HCT116 (cell line): Measurements from ENCODE around the gene SHROOM3. TPM values are rescaled to one million over a fixed set of nuclear protein-coding genes. Genes with fewer than 3 reads are reported as not detected.

Source experiments
- ATAC-seq: fragments of 200-7000 bp; cut with Tn5 transposase; 2 replicates; pipeline ENCODE4 v1.9.1; 2020; ENCODE audit warnings: mild to moderate bottlenecking, moderate library complexity
- BruUV-seq: library from RNA; stranded (reverse); fragments of 400-500 nt; replicated peaks from 2 replicates; lab custom pipeline; 2021; lab: Mats Ljungman, UMichigan
- CTCF ChIA-PET: fragments of 300-600 bp; sonication (Branson Sonifier 250); formaldehyde crosslinking; loops from one replicate; lab custom pipeline; 2021; ENCODE audit warnings: antibody characterized with exemption; lab: Charles Lee
- POLR2A ChIA-PET: fragments of 300-600, 350-600 bp; sonication (Branson Sonifier 250); formaldehyde crosslinking; loops from one replicate; lab custom pipeline; 2021; ENCODE audit warnings: antibody characterized with exemption; lab: Charles Lee
- RAD21 ChIA-PET, 2 experiments: fragments of 300-600 bp; sonication (Branson Sonifier 250); formaldehyde crosslinking; loops; one replicate each; lab custom pipeline; 2023; ENCODE audit warnings: low total read pairs in 2 of 2; ENCODE audit not compliant: uncharacterized antibody in 2 of 2, unreplicated experiment in 2 of 2, low non-redundant PET in 1 of 2; lab: Charles Lee
- DNase-seq: peaks from one replicate; pipeline ENCODE4 v3.0.0-alpha.2; 2010; ENCODE audit warnings: low read depth, low spot score
- H2AFZ ChIP-seq: fragments of 200-600 bp; shearing (Covaris generic), sonication (generic); 2 replicates; pipeline ENCODE4 v1.6.1; 2017; ENCODE audit warnings: low read depth, mixed run types, mixed read lengths, antibody characterized with exemption, low read length; ENCODE audit not compliant: poor library complexity, severe bottlenecking
- H3K27ac ChIP-seq: 2 replicates; pipeline ENCODE4 v1.5.1; 2012; ENCODE audit warnings: low read depth, low read length
- H3K27me3 ChIP-seq: fragments of 200-600 bp; sonication (generic); 2 replicates; pipeline ENCODE4 v1.6.1; 2016; ENCODE audit warnings: mixed run types, low read length, mixed read lengths; ENCODE audit not compliant: insufficient read depth
- H3K36me3 ChIP-seq, 2 experiments: fragments of 200-500 bp in 1 of 2; fragments of 200-600 bp in 1 of 2; sonication (Bioruptor generic) in 1 of 2; sonication (generic) in 1 of 2; 2 replicates each; pipeline versions ENCODE4 v1.5.1 to v1.6.1; 2014 to 2016; ENCODE audit warnings: low read length in 2 of 2, inconsistent platforms in 1 of 2, mixed read lengths in 1 of 2, mixed run types in 1 of 2; ENCODE audit not compliant: insufficient read depth in 2 of 2, control insufficient read depth in 1 of 2
- H3K4me1 ChIP-seq, 2 experiments: fragments of 200-600 bp in 1 of 2; sonication (generic) in 1 of 2; 2 replicates each; pipeline versions ENCODE4 v1.5.1 to v1.6.1; 2012 to 2017; ENCODE audit warnings: low read length in 2 of 2, inconsistent platforms in 1 of 2, mild to moderate bottlenecking in 1 of 2, mixed read lengths in 1 of 2, mixed run types in 1 of 2, moderate library complexity in 1 of 2; ENCODE audit not compliant: insufficient read depth in 2 of 2, control insufficient read depth in 1 of 2
- H3K4me2 ChIP-seq: fragments of 200-600 bp; sonication (generic); 2 replicates; pipeline ENCODE4 v1.6.1; 2017; ENCODE audit warnings: mixed run types, low read length, mixed read lengths
- H3K4me3 ChIP-seq, 2 experiments: fragments of 200-600 bp in 1 of 2; sonication (generic) in 1 of 2; replicated peaks in 1 of 2; 2 replicates each; pipeline ENCODE4 v1.5.1; 2011 to 2016; ENCODE audit warnings: low read length in 2 of 2, control low read depth in 1 of 2, low read depth in 1 of 2, mild to moderate bottlenecking in 1 of 2, mixed read lengths in 1 of 2, mixed run types in 1 of 2
- H3K79me2 ChIP-seq: fragments of 200-600 bp; sonication (generic); 2 replicates; pipeline ENCODE4 v1.6.1; 2017; ENCODE audit warnings: mild to moderate bottlenecking, mixed run types, low read length, moderate library complexity, mixed read lengths; ENCODE audit not compliant: insufficient read depth
- H3K9ac ChIP-seq: fragments of 200-600 bp; sonication (generic); 2 replicates; pipeline ENCODE4 v1.6.1; 2016; ENCODE audit warnings: low read length, mixed read lengths
- H3K9me2 ChIP-seq: fragments of 200-600 bp; sonication (generic), shearing (Covaris generic); 2 replicates; pipeline ENCODE4 v1.6.1; 2017; ENCODE audit warnings: mixed run types, mild to moderate bottlenecking, moderate library complexity; ENCODE audit not compliant: insufficient read depth
- H3K9me3 ChIP-seq, 2 experiments: fragments of 200-500 bp in 1 of 2; fragments of 200-600 bp in 1 of 2; sonication (Bioruptor generic) in 1 of 2; sonication (generic) in 1 of 2; 2 replicates each; pipeline ENCODE4 v1.6.1; 2014 to 2017; ENCODE audit warnings: low read length in 2 of 2, mixed read lengths in 2 of 2, inconsistent platforms in 1 of 2, low read depth in 1 of 2, mild to moderate bottlenecking in 1 of 2, mixed run types in 1 of 2, moderate library complexity in 1 of 2; ENCODE audit not compliant: control insufficient read depth in 1 of 2, insufficient read depth in 1 of 2
- H4K20me1 ChIP-seq: fragments of 200-600 bp; sonication (generic), shearing (Covaris generic); 2 replicates; pipeline ENCODE4 v1.6.1; 2017; ENCODE audit warnings: mixed run types, mild to moderate bottlenecking, moderate library complexity; ENCODE audit not compliant: insufficient read depth
- CBX3 ChIP-seq: IDR thresholded peaks from 2 replicates; pipeline ENCODE4 v1.6.1; 2012; ENCODE audit warnings: low read depth
- JUND ChIP-seq: IDR thresholded peaks from 2 replicates; pipeline ENCODE4 v1.6.1; 2012
- POLR2A ChIP-seq: IDR thresholded peaks from 2 replicates; pipeline ENCODE4 v1.7.0; 2011; ENCODE audit warnings: borderline replicate concordance; ENCODE audit not compliant: insufficient read depth, insufficient read length; ENCODE audit errors: extremely low read depth
- POLR2AphosphoS5 ChIP-seq: IDR thresholded peaks from 2 replicates; pipeline ENCODE4 v1.6.1; 2011; ENCODE audit warnings: mild to moderate bottlenecking, low read depth, low read length, moderate library complexity
- RAD21 ChIP-seq: IDR thresholded peaks from 2 replicates; pipeline ENCODE4 v1.6.1; 2012; ENCODE audit warnings: low read depth, mild to moderate bottlenecking
- SP1 ChIP-seq: IDR thresholded peaks from 2 replicates; pipeline ENCODE4 v1.6.1; 2012; ENCODE audit warnings: low read depth
- ZNF274 ChIP-seq: fragments of 200-500 bp; sonication (Bioruptor generic); IDR thresholded peaks from 2 replicates; pipeline ENCODE4 v1.6.1; 2014; ENCODE audit warnings: mild to moderate bottlenecking, low read depth, low read length, inconsistent platforms
- intact Hi-C: fragments of 100-400 bp; cut with micrococcal nuclease; formaldehyde crosslinking; loops from 2 replicates; pipeline ENCODE4 v1.10.0; 2022
- total RNA-seq: library from RNA; stranded (reverse); gene quantifications from one replicate; pipeline ENCODE4 v1.2.1, GENCODE V29; 2021; ENCODE audit not compliant: unreplicated experiment
- TF ChIP-seq, protein P1 (sequence below): IDR thresholded peaks from 2 replicates; pipeline ENCODE4 v1.6.1; 2011; ENCODE audit warnings: mild to moderate bottlenecking, low read length, moderate library complexity; ENCODE audit not compliant: insufficient replicate concordance; ENCODE audit errors: extremely low read depth
- TF ChIP-seq, protein P2 (sequence below): IDR thresholded peaks from 2 replicates; pipeline ENCODE4 v1.6.1; 2012
- TF ChIP-seq, protein P3 (sequence below): IDR thresholded peaks from 2 replicates; pipeline ENCODE4 v1.6.1; 2012; ENCODE audit warnings: low read depth

Gene SHROOM3
- total RNA-seq, 1 experiment from 2014 or later, result 22.5 TPM

DNA sequence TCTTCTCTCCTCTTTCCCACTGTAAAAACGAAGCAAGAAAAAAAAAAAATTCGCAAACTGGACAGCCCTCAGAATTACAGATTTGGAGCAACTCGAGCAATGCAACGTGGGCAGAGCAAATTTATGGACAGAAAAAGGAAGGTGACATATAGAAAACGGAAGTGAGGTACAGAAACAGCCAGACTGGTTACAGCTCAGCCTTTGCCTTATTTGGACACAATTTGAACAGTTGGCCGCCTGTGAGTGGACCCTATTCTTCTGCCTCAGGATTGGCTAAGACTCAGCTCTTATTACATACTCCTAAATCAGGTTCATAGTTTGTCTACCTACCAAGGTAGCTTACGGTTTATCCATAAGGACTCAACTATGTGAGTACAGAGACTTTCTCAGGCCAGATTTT, 364.1 kb downstream of the SHROOM3 start:
- Histone ChIP-seq H3K9me3 (no peaks in the 10 kb centered on the region), H2AFZ (no peak overlapping the region), H3K36me3 (no peaks in the 10 kb centered on the region), H3K4me3 (no peak overlapping the region), H3K27me3 (no peaks in the 10 kb centered on the region), H3K4me2 (no peak overlapping the region), H4K20me1 (no peaks in the 10 kb centered on the region), H3K27ac (no peak overlapping the region), H3K9me2 (no peaks in the 10 kb centered on the region), H3K79me2 (no peaks in the 10 kb centered on the region), H3K4me1 (peaks cover 0 to 7% of the 10 kb centered on the region in 2 experiments; a peak in 1 of 4 replicates), H3K9ac (no peak overlapping the region)
- POLR2A ChIA-PET, result no interaction called here
- TF ChIP-seq RAD21, result no peak
- no peak for TF ChIP-seq POLR2AphosphoS5
- TF ChIP-seq JUND, result no peak
- TF ChIP-seq POLR2A, result no peak
- TF ChIP-seq, protein P1, sequence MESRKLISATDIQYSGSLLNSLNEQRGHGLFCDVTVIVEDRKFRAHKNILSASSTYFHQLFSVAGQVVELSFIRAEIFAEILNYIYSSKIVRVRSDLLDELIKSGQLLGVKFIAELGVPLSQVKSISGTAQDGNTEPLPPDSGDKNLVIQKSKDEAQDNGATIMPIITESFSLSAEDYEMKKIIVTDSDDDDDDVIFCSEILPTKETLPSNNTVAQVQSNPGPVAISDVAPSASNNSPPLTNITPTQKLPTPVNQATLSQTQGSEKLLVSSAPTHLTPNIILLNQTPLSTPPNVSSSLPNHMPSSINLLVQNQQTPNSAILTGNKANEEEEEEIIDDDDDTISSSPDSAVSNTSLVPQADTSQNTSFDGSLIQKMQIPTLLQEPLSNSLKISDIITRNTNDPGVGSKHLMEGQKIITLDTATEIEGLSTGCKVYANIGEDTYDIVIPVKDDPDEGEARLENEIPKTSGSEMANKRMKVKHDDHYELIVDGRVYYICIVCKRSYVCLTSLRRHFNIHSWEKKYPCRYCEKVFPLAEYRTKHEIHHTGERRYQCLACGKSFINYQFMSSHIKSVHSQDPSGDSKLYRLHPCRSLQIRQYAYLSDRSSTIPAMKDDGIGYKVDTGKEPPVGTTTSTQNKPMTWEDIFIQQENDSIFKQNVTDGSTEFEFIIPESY, result no peak
- TF ChIP-seq, protein P2, sequence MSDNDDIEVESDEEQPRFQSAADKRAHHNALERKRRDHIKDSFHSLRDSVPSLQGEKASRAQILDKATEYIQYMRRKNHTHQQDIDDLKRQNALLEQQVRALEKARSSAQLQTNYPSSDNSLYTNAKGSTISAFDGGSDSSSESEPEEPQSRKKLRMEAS, result no peak
- TF ChIP-seq ZNF274, result no peak
- TF ChIP-seq SP1, result no peak
- no peak for TF ChIP-seq CBX3
- TF ChIP-seq, protein P3, sequence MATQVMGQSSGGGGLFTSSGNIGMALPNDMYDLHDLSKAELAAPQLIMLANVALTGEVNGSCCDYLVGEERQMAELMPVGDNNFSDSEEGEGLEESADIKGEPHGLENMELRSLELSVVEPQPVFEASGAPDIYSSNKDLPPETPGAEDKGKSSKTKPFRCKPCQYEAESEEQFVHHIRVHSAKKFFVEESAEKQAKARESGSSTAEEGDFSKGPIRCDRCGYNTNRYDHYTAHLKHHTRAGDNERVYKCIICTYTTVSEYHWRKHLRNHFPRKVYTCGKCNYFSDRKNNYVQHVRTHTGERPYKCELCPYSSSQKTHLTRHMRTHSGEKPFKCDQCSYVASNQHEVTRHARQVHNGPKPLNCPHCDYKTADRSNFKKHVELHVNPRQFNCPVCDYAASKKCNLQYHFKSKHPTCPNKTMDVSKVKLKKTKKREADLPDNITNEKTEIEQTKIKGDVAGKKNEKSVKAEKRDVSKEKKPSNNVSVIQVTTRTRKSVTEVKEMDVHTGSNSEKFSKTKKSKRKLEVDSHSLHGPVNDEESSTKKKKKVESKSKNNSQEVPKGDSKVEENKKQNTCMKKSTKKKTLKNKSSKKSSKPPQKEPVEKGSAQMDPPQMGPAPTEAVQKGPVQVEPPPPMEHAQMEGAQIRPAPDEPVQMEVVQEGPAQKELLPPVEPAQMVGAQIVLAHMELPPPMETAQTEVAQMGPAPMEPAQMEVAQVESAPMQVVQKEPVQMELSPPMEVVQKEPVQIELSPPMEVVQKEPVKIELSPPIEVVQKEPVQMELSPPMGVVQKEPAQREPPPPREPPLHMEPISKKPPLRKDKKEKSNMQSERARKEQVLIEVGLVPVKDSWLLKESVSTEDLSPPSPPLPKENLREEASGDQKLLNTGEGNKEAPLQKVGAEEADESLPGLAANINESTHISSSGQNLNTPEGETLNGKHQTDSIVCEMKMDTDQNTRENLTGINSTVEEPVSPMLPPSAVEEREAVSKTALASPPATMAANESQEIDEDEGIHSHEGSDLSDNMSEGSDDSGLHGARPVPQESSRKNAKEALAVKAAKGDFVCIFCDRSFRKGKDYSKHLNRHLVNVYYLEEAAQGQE, result no peak
- ATAC-seq (no peak), DNase-seq (no peak)
- intact Hi-C loops, result no loop called here
- RAD21 ChIA-PET, result no interaction called here
- CTCF ChIA-PET, result no interaction called here
- BruUV-seq, result no TSS peak
